MM.1S (cell line): ENCODE measurements around the gene DSG2.

ENCODE experiments used
- DNase-seq: peaks from one replicate; pipeline ENCODE4 v3.0.0-alpha.2; 2015
- H2AFZ ChIP-seq: fragments of 300-600 bp; sonication (generic); 2 replicates; pipeline ENCODE4 v1.6.0; 2016; ENCODE audit warnings: antibody characterized with exemption, low read length
- H3F3A ChIP-seq: fragments of 300-600 bp; sonication (generic); 2 replicates; pipeline ENCODE4 v1.6.1; 2016; ENCODE audit warnings: mild to moderate bottlenecking, antibody characterized with exemption, low read length, moderate library complexity, mixed read lengths; ENCODE audit not compliant: insufficient read depth
- H3K27ac ChIP-seq: fragments of 300-600 bp; sonication (generic); 2 replicates; pipeline ENCODE4 v1.5.1; 2016; ENCODE audit warnings: mild to moderate bottlenecking, low read length
- H3K27me3 ChIP-seq: fragments of 300-600 bp; sonication (generic); replicated peaks from 2 replicates; pipeline ENCODE4 v1.6.0; 2016; ENCODE audit warnings: low read length; ENCODE audit not compliant: insufficient read depth
- H3K36me3 ChIP-seq: fragments of 300-600 bp; sonication (generic); replicated peaks from 2 replicates; pipeline ENCODE4 v1.6.1; 2016; ENCODE audit warnings: mild to moderate bottlenecking, low read length, mixed read lengths; ENCODE audit not compliant: insufficient read depth
- H3K4me1 ChIP-seq: fragments of 300-600 bp; sonication (generic); 2 replicates; pipeline ENCODE4 v1.6.1; 2016; ENCODE audit warnings: low read length, mixed read lengths
- H3K4me2 ChIP-seq: fragments of 300-600 bp; sonication (generic); 2 replicates; pipeline ENCODE4 v1.6.0; 2016; ENCODE audit warnings: low read depth, low read length
- H3K4me3 ChIP-seq: fragments of 300-600 bp; sonication (generic); 2 replicates; pipeline ENCODE4 v1.5.1; 2016; ENCODE audit warnings: low read length, mixed read lengths
- H3K79me2 ChIP-seq: fragments of 300-600 bp; sonication (generic); 2 replicates; pipeline ENCODE4 v1.6.1; 2016; ENCODE audit warnings: mixed run types, low read length, mixed read lengths
- H3K9ac ChIP-seq: fragments of 300-600 bp; sonication (generic); 2 replicates; pipeline ENCODE4 v1.6.1; 2016; ENCODE audit warnings: low read length, mixed read lengths
- H3K9me2 ChIP-seq: fragments of 300-600 bp; sonication (generic); replicated peaks from 2 replicates; pipeline ENCODE4 v1.6.1; 2016; ENCODE audit warnings: mild to moderate bottlenecking, low read length, mixed read lengths; ENCODE audit not compliant: insufficient read depth
- H3K9me3 ChIP-seq: fragments of 300-600 bp; sonication (generic); replicated peaks from 2 replicates; pipeline ENCODE4 v1.6.1; 2016; ENCODE audit warnings: mild to moderate bottlenecking, low read length, mixed read lengths; ENCODE audit not compliant: insufficient read depth
- H4K20me1 ChIP-seq: fragments of 300-600 bp; sonication (generic); 2 replicates; pipeline ENCODE4 v1.6.1; 2016; ENCODE audit warnings: mild to moderate bottlenecking, low read length, moderate library complexity, mixed read lengths; ENCODE audit not compliant: insufficient read depth
- CTCF ChIP-seq: fragments of 300-600 bp; sonication (generic); IDR thresholded peaks from 2 replicates; pipeline ENCODE4 v1.5.1; 2016; ENCODE audit warnings: antibody characterized with exemption, low read length, mixed read lengths
- EZH2 ChIP-seq: fragments of 300-600 bp; sonication (generic); optimal IDR thresholded peaks from 2 replicates; pipeline ENCODE3; 2017; ENCODE audit warnings: low read depth, mild to moderate bottlenecking, antibody characterized with exemption, low read length, mixed read lengths
- EZH2phosphoT487 ChIP-seq: fragments of 300-600 bp; sonication (generic); IDR thresholded peaks from 2 replicates; pipeline ENCODE4 v1.6.1; 2018; ENCODE audit warnings: antibody characterized with exemption, low read length

The DSG2 gene

GRCh38 chr18:31579375-31579774 lies 81.4 kb downstream of the DSG2 start:
- Histone ChIP-seq H3K9ac (no peak overlapping the region), H3K27me3 (no peaks in the 10 kb centered on the region), H3K79me2 (no peaks in the 10 kb centered on the region), H3K4me3 (no peak overlapping the region), H3K36me3 (no peaks in the 10 kb centered on the region), H3F3A (no peaks in the 10 kb centered on the region), H3K4me1 (no peaks in the 10 kb centered on the region), H2AFZ (no peak overlapping the region), H3K27ac (no peak overlapping the region), H3K9me2 (no peaks in the 10 kb centered on the region), H3K4me2 (no peak overlapping the region), H3K9me3 (no peaks in the 10 kb centered on the region), H4K20me1 (no peaks in the 10 kb centered on the region)
- DNase-seq: no peak
- TF ChIP-seq EZH2phosphoT487 (no peak), EZH2 (no peak), CTCF (no peak)

GRCh38 chr18:31581498-31582197 lies 83.7 kb downstream of the DSG2 start:
- no peak overlapping the region for H3K4me2 ChIP-seq
- no peaks in the 10 kb centered on the region for H3F3A ChIP-seq
- no peaks in the 10 kb centered on the region for H3K9me3 ChIP-seq
- no peaks in the 10 kb centered on the region for H3K36me3 ChIP-seq
- H3K27ac ChIP-seq: no peak overlapping the region
- no peak overlapping the region for H3K4me3 ChIP-seq
- H3K27me3 ChIP-seq: no peaks in the 10 kb centered on the region
- TF ChIP-seq CTCF (no peak), EZH2phosphoT487 (no peak), EZH2 (no peak)
- no peak for DNase-seq
- no peaks in the 10 kb centered on the region for H3K9me2 ChIP-seq
- no peaks in the 10 kb centered on the region for H3K4me1 ChIP-seq
- H4K20me1 ChIP-seq: no peaks in the 10 kb centered on the region
- no peaks in the 10 kb centered on the region for H3K79me2 ChIP-seq
- H2AFZ ChIP-seq: no peak overlapping the region
- H3K9ac ChIP-seq: no peak overlapping the region

GRCh38 chr18:31583185-31583854 lies 85.3 kb downstream of the DSG2 start:
- Histone ChIP-seq H3K27ac (no peak overlapping the region), H3K4me1 (no peaks in the 10 kb centered on the region), H2AFZ (no peak overlapping the region), H3K79me2 (no peaks in the 10 kb centered on the region), H4K20me1 (no peaks in the 10 kb centered on the region), H3F3A (no peaks in the 10 kb centered on the region), H3K4me2 (no peak overlapping the region), H3K36me3 (no peaks in the 10 kb centered on the region), H3K27me3 (no peaks in the 10 kb centered on the region), H3K4me3 (no peak overlapping the region), H3K9me2 (no peaks in the 10 kb centered on the region), H3K9ac (no peak overlapping the region), H3K9me3 (no peaks in the 10 kb centered on the region)
- DNase-seq: no peak
- TF ChIP-seq EZH2phosphoT487 (no peak), CTCF (no peak), EZH2 (no peak)
